ENCODE measurements around the gene CARD11.
"Not testable (repeated sequence)": the region's sequence is repeated elsewhere in the genome, so short reads cannot be mapped to it uniquely, and the experiment has no call there.

The CARD11 gene

DNA sequence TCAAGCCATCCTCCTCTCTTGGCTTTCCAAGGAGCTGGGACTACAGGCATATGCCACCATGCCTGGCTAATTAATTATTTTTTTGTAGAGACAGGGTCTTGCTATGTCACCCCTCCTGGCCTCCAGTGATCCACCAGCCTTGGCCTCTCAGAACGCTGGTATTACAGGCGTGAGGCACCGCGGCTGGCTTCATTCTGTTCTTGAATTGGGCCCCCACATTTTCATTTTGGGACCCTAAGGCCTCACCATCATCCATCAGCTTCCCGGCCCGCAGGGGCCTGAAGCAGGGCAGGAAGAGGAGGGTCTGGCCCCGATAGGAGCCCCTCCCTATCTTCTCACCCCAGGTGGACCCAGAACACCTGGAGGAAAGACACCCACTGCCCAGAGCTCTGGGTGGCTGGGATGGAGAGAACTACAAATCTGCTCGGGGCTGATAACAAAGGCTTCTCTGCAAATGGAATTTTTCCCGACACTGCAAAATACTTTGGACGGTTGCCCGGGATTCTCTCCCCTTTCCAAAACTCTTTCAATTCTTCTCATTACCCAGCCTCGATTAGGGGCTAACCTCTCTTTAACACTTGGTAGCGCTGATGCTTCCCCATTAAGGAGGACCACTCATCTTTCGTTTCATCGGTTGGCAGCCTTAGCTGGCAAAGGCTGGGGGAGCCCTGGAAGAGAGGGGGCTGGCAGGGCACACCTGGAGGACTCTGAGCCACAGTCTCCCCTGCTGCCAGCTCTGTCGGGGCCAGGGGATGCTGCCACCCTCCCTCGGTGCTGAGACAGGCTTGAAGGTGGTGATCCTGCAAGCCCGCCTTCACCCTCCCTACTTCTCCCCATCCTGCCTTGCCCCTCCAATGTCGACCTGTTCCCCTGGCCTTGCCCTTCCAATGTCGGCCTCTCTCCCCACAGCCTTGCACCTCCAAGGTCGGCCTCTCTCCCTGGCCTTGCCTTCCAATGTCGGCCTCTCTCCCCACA, 118.5 kb downstream of the CARD11 start:
- DNase-seq (ENCODE audit: low read depth): no peak

DNA sequence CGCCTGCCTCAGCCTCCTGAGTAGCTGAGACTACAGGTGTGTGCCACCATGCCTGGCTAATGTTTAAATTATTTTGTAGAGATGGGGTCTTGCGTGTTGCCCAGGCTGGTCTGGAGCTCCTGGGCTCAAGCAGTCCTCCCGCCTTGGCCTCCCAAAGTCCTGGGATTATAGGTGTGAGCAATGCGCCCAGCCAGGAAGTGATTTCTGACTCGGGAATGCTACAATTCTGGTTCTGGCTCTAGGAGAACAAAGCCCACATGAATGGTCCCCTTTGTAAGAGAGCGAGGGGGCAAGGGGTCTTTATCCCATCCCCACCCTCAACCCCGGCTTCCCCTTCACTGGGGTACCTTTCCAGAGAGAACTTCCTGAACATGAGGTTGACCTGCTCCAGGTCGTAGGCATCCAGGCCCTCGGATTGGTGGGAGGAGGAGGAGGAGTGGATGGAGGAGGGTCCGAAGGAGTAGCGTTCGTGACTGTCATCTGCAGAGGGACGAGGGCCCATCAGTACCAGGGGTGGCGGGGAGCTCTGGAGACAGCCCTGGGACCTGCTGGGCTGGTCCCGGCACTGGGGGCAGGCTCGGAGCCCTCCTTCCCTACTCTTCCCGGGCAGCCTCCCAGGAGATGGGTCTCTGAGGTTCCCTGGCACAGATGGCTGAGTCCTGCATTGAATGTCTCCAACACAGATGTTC, 119.6 kb downstream of the CARD11 start:
- no peak for DNase-seq (ENCODE audit: low read depth)

DNA sequence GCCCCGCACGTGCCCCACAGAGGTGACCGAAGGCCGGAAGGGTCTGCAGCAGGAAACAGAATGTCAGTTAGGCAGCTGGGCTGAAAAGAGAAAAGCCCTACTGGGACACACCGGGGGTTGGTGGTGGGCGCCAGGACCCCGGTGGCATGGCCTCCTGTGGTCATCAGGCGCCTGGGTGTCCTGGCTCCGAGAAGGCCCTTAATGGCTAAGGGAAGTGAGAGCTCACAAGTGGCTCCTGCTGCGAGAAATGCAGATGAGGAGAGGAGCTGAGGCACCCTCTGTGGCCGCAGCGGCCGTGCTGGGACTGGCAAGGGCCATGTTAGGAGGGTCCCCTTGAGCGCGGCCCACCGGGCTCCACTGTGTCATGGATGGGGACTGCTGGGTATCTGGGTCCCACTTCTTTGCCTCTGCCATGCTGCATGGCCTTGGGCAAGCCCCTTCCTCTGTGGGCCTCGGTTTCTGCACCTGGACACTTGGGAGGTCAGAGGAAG, 120.3 kb downstream of the CARD11 start:
- no peak for DNase-seq (ENCODE audit: low read depth)

DNA sequence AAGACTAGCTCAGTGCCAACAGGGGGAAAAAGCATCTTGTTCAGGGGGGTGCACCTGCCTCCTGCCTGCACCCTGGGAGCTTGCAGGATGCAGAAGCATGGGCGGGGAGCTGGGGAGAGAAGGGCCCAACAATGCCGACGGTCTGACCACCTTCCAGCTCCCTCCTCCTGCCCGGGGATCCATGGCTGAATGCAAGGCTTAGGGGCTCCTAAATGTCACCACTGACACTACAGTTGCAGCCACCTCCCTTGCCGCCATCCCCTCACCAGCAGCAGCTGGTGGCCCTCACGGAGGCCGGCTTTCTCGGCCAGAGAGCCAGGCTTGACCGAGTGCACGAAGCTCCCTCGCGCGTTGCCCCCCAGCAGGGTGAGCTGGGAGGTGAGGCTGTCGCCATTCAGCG, 120.8 kb downstream of the CARD11 start:
- DNase-seq (ENCODE audit: low read depth): no peak

DNA sequence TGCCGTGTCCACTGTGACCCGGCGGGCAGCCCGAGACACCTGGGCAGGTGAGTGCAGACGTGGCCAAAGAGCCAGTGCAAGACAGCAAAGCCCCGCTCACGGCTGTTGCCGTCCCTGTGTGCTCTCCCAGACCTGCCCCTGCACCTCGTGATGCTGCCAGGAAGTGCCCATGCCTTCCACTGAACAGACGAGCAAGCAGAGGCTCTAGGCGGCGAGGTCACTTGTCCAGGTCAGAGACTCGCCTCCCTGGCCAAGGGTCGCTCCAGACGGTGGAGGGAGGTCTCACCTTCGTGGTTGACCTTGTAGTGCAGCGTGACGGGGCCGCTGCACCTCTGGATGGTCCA, 121.3 kb downstream of the CARD11 start:
- no peak for DNase-seq (ENCODE audit: low read depth)

DNA sequence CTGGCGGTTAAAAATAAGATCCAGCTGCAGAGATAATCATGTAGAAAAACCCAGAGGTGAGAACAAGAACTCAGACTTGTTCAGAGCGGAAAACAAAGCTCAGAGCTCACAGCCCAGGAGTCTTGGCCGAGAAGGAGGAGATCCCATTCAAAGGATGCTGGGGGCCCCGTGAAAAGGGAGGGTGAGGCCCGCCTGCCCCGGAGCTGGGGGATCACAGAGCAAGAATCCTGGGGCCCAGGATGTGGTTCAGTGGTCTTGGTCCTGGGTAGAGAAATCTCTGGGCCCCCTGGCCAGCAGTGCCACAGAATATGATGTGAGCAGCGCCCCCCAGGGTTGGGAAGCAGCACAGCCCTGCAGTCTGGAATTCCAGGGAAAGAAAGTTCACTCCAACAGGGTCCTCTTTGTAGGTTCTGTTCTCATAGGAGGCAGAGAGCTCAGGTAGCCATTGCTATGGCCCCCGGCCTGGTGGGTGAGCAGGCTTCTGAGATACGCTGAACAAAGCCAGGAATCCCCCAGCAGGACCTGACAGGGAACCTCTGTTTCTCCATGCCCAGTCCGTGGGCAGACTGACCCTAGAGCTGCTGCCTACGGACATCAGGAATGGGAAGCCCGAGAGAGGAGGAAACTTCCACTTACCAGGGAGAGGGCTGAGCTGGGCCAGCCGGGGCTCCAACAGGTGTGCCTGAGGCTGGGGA, 121.9 kb downstream of the CARD11 start:
- DNase-seq (ENCODE audit: low read depth): no peak

DNA sequence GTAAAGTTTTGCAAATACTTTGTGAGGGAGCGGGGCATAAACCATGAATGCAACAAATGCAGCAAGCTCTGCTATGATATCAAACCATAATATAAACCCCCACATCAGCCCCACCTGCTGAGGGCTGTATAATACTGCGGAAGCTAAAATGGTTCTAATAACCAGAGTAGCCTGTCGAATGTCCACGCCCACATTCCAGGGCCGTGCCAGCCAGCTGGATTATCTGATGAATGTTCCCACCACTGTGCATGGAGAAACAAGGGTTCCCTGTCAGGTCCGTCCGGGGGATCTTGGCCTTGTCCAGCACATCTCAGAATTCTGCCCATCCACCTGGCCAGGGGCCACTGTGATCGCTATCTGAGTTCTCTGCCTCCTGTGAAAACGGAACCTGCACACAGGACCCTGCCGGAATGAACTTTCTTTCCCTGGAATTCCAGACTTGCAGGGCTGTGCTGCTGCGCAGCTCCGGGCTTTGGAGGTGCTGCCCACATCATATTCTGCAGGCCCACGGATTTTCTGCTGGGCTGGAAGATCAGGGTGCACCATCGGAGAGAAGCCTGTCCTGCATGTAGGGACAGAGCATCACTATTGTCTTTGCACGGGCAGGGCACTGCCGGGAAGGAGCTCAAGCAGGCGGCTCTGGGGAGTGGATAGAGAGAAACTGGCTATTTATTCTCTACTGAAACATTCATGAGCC, 122.6 kb downstream of the CARD11 start:
- DNase-seq (ENCODE audit: low read depth): peak; percentile 31

DNA sequence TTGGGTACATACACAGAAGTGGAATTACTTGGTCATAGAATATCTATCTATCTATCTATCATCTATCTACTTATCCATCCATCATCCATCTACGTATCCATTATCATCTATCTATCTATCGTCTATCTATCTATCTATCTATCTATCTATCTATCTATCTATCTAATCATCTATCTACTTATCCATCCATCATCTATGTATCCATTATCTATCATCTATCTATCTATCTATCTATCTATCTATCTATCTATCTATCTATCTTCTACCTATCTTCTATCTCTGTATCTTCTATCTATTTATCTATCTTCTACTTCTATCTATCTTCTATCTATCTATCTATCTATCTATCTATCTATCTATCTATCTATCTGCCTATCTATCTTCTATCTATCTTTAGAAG, 123.2 kb downstream of the CARD11 start:
- not testable (repeated sequence) for DNase-seq (ENCODE audit: low read depth)

DNA sequence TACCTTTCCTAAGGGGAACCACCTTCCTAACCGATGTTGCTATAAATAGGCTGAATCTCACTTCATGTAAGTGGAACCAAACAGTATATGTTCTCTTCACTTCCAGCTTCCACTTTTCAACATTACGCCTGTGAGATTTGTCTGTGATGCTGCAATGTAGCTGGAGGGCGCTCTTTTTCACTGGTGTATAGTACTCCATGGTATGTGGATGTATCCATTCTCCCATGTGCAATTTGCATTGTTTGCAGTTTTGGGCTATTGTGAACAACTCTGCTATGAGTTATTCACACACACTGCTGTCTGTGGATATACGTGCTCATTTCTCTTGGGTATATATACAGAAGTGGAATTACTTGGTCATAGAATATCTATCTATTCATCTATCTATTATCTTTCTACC, 123.6 kb downstream of the CARD11 start:
- DNase-seq (ENCODE audit: low read depth): no peak

DNA sequence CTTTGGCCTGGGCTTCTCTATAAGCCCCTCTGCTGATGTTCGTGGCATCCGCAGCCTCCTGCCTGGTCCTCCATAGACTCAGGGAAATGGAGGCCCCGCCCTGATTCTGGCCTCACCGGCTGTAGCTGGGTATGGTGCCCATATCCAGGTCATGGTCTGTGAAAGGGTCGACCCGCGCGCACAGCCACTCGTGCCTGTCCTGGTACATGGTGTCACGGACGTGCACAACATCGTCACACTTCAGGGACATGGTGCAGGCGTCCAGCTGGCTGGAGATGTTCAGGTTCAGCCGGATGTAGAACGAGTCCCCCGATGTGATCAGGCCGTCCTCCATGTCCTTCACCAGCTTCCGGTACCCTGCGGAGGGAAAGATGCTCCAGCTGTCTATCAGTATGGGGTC, 124.4 kb downstream of the CARD11 start:
- no peak for DNase-seq (ENCODE audit: low read depth)

DNA sequence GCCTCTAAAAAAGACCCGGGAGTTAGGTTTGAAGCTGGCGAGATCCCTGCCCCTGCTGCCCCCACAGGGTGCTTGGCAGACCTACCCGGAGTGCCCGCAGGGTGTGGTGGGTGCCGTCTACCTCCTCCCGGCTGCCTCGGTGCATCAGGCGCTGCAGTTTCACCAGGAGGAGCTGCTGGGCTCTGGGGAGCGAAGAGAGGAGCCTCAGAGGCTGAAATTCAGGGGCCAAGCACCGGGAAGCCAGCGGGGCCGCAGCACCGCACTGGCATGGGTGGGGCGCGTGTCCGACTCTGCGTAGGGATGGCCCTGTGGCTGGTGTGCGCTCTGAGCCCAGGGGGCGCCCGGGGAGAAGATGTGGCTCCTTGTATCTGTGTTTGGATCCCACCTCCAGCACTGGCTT, 125.3 kb downstream of the CARD11 start:
- DNase-seq (ENCODE audit: low read depth): no peak

DNA sequence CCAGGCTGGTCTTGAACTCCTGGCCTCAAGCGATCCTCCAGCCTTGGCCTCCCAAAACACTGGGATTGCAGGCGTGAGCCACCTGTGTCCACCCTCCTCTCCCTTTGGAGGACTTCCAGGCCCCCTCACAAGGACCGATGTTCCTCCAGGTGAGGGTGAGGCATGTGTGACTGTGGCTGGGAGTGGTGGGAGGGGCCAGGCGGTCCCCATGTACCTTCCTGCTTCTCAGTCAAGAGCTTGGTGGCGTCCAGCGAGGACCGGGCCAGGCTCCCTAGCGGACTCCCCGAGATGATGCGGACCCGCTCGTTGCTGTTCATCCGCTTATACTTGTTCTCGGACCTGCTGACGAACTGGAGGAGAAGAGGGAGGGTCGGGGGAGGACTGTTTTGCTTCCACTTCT, 128.6 kb downstream of the CARD11 start:
- no peak for DNase-seq (ENCODE audit: low read depth)

DNA sequence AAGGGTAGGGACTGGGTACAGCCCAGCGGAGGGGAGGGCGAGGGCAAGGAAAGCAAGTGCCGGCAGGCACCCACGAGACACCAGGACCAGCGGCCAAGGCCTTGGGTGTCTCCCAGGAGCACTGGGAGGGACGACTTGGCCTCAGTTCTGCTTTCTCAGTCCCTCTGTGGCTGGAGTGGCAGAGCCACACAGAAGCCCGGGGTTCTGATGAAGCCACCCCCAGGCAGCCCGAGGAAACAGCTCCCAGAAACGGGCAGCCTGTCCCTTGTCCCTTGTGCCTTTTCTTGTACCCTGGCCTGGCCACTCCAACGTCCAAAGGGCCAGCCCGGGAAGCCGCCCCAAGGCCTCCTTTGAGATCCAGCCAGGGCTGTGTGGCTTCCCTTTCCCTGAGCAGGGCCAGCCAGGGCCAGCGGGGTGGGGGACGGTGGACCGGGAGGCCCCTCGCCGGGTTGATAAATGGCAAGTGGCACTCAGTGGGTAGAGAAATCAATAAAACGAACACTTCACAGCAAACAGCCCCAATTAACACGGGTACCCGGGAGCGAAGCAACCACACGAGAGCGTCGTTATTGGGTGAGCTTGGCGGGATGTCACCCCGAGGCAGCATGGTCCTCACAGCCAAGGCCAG, 129.8 kb downstream of the CARD11 start:
- no peak for DNase-seq (ENCODE audit: low read depth)

DNA sequence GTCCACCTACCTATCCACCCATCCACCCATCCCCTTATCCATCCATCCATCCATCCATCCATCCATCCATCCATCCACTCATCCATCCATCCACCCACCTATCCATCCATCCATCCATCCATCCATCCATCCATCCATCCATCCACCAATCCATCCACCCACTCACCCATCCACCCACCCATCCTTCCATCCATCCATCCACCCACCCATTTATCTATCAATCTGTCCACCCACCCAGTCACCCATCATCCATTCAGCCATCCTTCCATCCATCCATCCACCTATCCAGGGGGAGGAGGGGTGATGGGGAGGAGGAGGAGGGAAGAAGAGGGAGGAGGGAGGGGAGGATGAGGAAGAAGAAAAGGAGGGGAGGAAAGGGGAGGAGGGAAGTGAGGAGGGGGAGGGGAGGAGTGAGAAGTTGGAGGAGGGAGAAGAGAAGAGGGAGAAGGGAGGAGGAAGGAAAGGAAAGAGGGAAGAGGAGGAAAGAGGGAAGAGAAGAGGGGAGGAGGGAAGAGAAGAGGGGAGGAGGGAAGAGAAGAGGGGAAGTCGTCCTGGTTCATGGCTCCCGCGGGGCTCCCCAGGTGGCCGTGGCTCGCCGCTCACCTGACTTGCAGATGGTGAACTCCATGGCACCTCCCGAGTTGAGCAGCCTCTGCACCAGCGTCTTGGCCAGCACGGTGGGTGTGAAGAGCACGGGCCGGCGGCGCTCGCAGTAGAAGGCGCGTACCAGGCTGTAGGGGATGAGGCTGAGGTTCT, 130.8 kb downstream of the CARD11 start:
- DNase-seq (ENCODE audit: low read depth): no peak

DNA sequence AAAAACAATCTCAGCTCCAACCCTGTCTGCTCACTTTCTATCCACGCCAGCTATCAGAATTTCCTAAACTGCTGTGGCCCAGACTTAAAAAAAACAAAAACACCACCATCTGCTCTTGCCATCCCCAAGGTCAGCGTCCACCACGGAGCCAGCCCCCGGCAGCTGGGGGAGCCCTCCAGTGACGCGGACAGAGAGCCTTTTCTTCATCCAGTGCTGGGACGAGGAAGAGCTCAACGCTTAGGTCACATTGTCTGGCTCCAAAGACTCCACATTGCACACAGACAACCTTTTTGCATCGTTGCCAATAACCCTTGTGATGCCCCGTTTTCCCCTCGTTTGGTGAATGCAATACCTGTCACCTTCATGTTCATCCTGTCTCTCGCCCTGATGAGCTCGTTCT, 132.2 kb downstream of the CARD11 start:
- DNase-seq (ENCODE audit: low read depth): no peak

DNA sequence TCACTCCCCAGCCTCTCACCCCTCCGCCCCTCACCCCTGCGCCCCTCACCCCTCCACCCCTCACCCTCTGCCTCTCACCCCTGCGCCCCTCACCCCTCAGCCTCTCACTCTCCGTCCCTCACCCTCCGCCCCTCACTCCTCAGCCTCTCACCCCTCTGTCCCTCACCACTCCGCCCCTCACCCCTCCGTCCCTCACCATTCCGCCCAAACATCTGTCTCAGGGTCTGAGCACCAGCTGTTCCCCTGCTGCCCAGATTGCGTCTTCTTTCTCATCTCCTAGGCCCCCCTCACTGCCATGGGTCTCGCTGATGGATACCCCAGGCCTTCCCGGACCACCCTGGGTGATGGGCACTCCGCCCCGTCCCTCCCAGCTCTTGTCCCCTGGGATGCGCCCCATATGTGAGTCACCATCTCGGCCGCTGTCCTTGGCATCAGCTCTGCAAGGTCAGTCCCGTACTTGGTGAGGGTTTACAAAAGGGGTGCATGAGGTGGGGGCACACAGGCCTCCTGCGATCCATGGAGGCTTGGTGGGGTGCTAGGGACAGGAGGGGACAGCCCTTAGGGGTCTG, 134.1 kb downstream of the CARD11 start:
- DNase-seq (ENCODE audit: low read depth): no peak

DNA sequence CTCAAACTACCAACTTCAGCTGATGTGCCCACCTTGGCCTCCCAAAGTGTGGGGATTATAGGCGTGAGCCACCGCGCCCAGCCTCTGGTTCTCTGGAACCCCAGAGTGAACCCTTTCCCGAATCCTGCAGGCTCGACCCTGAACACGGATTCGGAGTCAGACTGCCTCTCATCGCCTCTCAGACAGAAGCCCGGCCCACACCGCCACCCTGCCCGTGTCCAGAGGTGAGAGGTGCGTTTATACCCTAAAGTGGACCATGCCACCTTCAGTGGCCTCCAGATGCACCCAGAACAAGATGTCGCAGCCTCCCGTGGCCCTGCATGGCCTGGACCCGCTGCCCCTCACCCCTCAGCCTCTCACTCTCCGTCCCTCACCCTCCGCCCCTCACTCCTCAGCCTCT, 134.6 kb downstream of the CARD11 start:
- DNase-seq (ENCODE audit: low read depth): no peak

DNA sequence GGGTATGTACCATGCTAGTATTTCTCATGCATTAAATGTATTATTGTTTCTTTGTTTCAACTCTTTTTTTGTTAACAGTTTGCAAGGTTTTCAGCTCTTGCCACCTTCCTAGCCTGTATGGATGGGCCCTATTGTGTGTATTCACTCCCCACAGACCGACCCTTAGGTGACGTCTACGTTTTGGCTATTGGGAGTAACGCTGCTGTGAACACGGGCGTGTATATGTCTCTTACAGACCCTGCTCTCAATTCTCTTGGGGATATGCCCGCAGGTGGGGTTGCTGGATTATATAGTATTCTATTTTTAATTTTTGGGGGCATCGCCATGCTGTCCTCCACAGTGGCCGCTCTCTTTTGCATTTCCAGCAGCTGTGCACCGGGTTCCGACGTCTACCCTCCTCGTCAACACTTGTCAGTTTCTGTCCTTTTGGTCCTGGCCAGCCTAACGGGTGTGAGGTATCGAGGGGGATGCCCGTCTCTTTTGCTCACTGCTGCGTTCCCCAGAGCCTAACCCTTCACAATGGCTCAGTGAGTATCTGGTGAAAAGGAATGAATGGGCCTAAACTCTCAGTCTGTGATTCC, 135.5 kb downstream of the CARD11 start:
- no peak for DNase-seq (ENCODE audit: low read depth)

DNA sequence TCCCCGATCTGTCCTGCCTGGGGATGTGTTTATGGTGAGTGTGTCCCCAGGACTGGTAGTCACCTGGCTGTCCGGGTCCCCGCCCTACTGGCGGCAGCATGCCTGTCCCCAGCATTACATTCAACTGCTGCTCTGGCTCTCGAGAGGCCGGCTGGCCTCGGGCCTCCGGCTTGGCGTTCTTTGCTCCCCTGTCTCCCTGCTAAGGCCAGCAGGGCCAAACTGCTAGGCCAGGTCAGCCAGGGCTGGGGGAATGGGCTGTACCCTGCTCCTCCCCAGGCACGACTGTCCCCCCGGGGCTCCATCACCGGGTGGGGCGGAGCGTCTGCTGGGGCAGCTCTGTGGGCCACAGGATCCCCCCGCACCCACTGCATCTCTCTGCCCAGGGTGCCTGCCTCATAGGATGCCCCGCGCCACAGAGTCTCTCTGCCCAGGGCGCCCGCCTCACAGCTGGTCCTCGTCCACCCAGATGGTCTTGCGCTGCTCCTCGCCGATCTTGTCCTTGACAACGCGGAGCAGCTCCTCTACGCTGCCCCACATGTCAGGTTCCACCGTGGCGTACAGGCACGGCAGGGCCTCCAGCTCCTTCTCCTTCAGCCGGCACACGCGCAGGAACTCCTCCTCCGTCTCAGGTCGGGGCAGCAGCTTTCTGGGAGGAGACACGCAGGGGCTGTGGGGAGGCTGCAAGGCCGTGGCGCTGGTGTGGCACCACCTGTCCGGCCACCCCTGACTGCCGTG, 137.3 kb downstream of the CARD11 start:
- DNase-seq (ENCODE audit: low read depth): no peak

Data from amniotic epithelial cell (primary cell).